H9 (cell line): ENCODE measurements around the gene EAF1. TPM values are rescaled to one million over a fixed set of nuclear protein-coding genes. Genes with fewer than 3 reads are reported as not detected.

Experiments used
- DNase-seq: peaks from one replicate; pipeline ENCODE4 v3.0.0-alpha.2; 2017
- H2AFZ ChIP-seq: one replicate; pipeline ENCODE4 v1.6.1; 2013; ENCODE audit warnings: mild to moderate bottlenecking, low read length, control low read depth, moderate library complexity
- H2AK5ac ChIP-seq: 2 replicates; pipeline ENCODE4 v1.6.1; 2013; ENCODE audit warnings: low read length, control low read depth, mixed read lengths; ENCODE audit not compliant: insufficient read length
- H2BK120ac ChIP-seq: one replicate; pipeline ENCODE4 v1.6.1; 2013; ENCODE audit warnings: low read depth, mild to moderate bottlenecking, low read length, control low read depth, inconsistent platforms; ENCODE audit not compliant: poor library complexity, severe bottlenecking
- H2BK12ac ChIP-seq: 2 replicates; pipeline ENCODE4 v1.6.1; 2013; ENCODE audit warnings: low read length, control low read depth, mixed read lengths, low read depth; ENCODE audit not compliant: insufficient read length
- H2BK15ac ChIP-seq: 2 replicates; pipeline ENCODE4 v1.6.1; 2013; ENCODE audit warnings: low read depth, low read length, control low read depth
- H2BK20ac ChIP-seq: one replicate; pipeline ENCODE4 v1.6.1; 2013; ENCODE audit warnings: low read depth, mild to moderate bottlenecking, low read length, control low read depth, inconsistent platforms; ENCODE audit not compliant: poor library complexity, severe bottlenecking
- H2BK5ac ChIP-seq: 2 replicates; pipeline ENCODE4 v1.6.1; 2013; ENCODE audit warnings: low read length, control low read depth, mixed read lengths; ENCODE audit not compliant: insufficient read length
- H3K14ac ChIP-seq: 2 replicates; pipeline ENCODE4 v1.6.1; 2013; ENCODE audit warnings: low read length, control low read depth; ENCODE audit not compliant: insufficient read depth
- H3K18ac ChIP-seq: 2 replicates; pipeline ENCODE4 v1.6.1; 2013; ENCODE audit warnings: low read depth, mild to moderate bottlenecking, mixed read lengths, low read length, control low read depth; ENCODE audit not compliant: insufficient read length
- H3K23ac ChIP-seq: 2 replicates; pipeline ENCODE4 v1.6.1; 2013; ENCODE audit warnings: low read length, control low read depth, mixed read lengths, low read depth; ENCODE audit not compliant: insufficient read length
- H3K23me2 ChIP-seq: 2 replicates; pipeline ENCODE4 v1.6.1; 2013; ENCODE audit warnings: low read depth, mild to moderate bottlenecking, mixed read lengths, low read length, control low read depth; ENCODE audit not compliant: insufficient read length, poor library complexity, severe bottlenecking
- H3K27ac ChIP-seq: 2 replicates; pipeline ENCODE4 v1.5.1; 2013; ENCODE audit warnings: low read length, control low read depth, mixed read lengths, low read depth; ENCODE audit not compliant: insufficient read length
- H3K27me3 ChIP-seq: 2 replicates; pipeline ENCODE4 v1.6.1; 2013; ENCODE audit warnings: low read length, control low read depth, inconsistent platforms; ENCODE audit not compliant: insufficient read depth
- H3K4ac ChIP-seq: 2 replicates; pipeline ENCODE4 v1.6.1; 2013; ENCODE audit warnings: low read depth, mild to moderate bottlenecking, control low read depth, inconsistent platforms, low read length, moderate library complexity
- H3K4me1 ChIP-seq: 2 replicates; pipeline ENCODE4 v1.6.1; 2013; ENCODE audit warnings: low read length, control low read depth, inconsistent platforms; ENCODE audit not compliant: insufficient read depth
- H3K4me2 ChIP-seq: 2 replicates; pipeline ENCODE4 v1.6.1; 2013; ENCODE audit warnings: low read length, control low read depth, mixed read lengths; ENCODE audit not compliant: insufficient read length, insufficient read depth
- H3K56ac ChIP-seq: 2 replicates; pipeline ENCODE4 v1.6.1; 2013; ENCODE audit warnings: low read depth, mild to moderate bottlenecking, mixed read lengths, low read length, control low read depth; ENCODE audit not compliant: insufficient read length
- H3K79me1 ChIP-seq: 2 replicates; pipeline ENCODE4 v1.6.1; 2013; ENCODE audit warnings: low read depth, mild to moderate bottlenecking, moderate library complexity, low read length, control low read depth, inconsistent platforms; ENCODE audit not compliant: insufficient read depth, poor library complexity, severe bottlenecking
- H3K79me2 ChIP-seq: 2 replicates; pipeline ENCODE4 v1.6.1; 2013; ENCODE audit warnings: low read length, control low read depth, inconsistent platforms; ENCODE audit not compliant: insufficient read depth
- H3K9ac ChIP-seq: 2 replicates; pipeline ENCODE4 v1.6.1; 2013; ENCODE audit warnings: low read length, control low read depth, mixed read lengths; ENCODE audit not compliant: insufficient read length; ENCODE audit errors: extremely low read depth
- H3K9me3 ChIP-seq: one replicate; pipeline ENCODE4 v1.6.1; 2013; ENCODE audit warnings: low read depth, low read length, inconsistent platforms; ENCODE audit not compliant: control insufficient read depth
- H3T11ph ChIP-seq: one replicate; pipeline ENCODE4 v1.6.1; 2013; ENCODE audit warnings: mild to moderate bottlenecking, low read length, control low read depth, inconsistent platforms
- H4K20me1 ChIP-seq: one replicate; pipeline ENCODE4 v1.6.1; 2013; ENCODE audit not compliant: control insufficient read depth, insufficient read length, insufficient read depth
- H4K5ac ChIP-seq: 2 replicates; pipeline ENCODE4 v1.6.1; 2013; ENCODE audit warnings: low read depth, mild to moderate bottlenecking, mixed read lengths, low read length, control low read depth; ENCODE audit not compliant: insufficient read length
- H4K8ac ChIP-seq: replicated peaks from 2 replicates; pipeline ENCODE4 v1.6.1; 2013; ENCODE audit warnings: low read length, control low read depth, mixed read lengths, low read depth; ENCODE audit not compliant: insufficient read length
- H4K91ac ChIP-seq: 2 replicates; pipeline ENCODE4 v1.6.1; 2013; ENCODE audit warnings: low read depth, mild to moderate bottlenecking, moderate library complexity, mixed read lengths, low read length, control low read depth; ENCODE audit not compliant: insufficient read length
- H3K27ac Mint-ChIP-seq, 3 experiments: 2 replicates in 2 of 3; 3 replicates in 1 of 3; pipeline ENCODE4 v1.8.0; 2020 to 2021; ENCODE audit warnings: mixed read lengths in 3 of 3, mild to moderate bottlenecking in 1 of 3, moderate library complexity in 1 of 3
- H3K27me3 Mint-ChIP-seq: 2 replicates; pipeline ENCODE4 v1.8.0; 2021; ENCODE audit warnings: low read depth, mild to moderate bottlenecking, moderate library complexity, mixed read lengths
- H3K36me3 Mint-ChIP-seq, 3 experiments: 2 replicates in 2 of 3; 3 replicates in 1 of 3; pipeline ENCODE4 v1.8.0; 2020 to 2021; ENCODE audit warnings: low read depth in 3 of 3, mixed read lengths in 3 of 3; ENCODE audit not compliant: insufficient read depth in 1 of 3
- H3K4me1 Mint-ChIP-seq, 2 experiments: 2 replicates each; pipeline ENCODE4 v1.8.0; 2020; ENCODE audit warnings: mixed read lengths in 2 of 2
- H3K4me3 Mint-ChIP-seq, 2 experiments: 2 replicates in 1 of 2; 3 replicates in 1 of 2; pipeline ENCODE4 v1.8.0; 2020 to 2021; ENCODE audit warnings: mild to moderate bottlenecking in 2 of 2, mixed read lengths in 2 of 2, moderate library complexity in 1 of 2
- H3K9me3 Mint-ChIP-seq, 2 experiments: 2 replicates in 1 of 2; 3 replicates in 1 of 2; pipeline ENCODE4 v1.8.0; 2020; ENCODE audit warnings: mild to moderate bottlenecking in 2 of 2, mixed read lengths in 2 of 2, moderate library complexity in 1 of 2
- WGBS: extraction: QIAGEN DNeasy Blood & Tissue Kit; methylation state at CpG from one replicate; pipeline ENCODE4 v1.1.7; 2013; ENCODE audit warnings: missing lambda C conversion rate, low lambda C conversion rate, mixed read lengths; ENCODE audit not compliant: insufficient read length; ENCODE audit errors: extremely low coverage; 5-methylcytosine and 5-hydroxymethylcytosine counted together
- total RNA-seq: library from RNA; stranded (reverse); gene quantifications from 2 replicates; pipeline ENCODE4 v1.2.1, GENCODE V29; 2021
- TF ChIP-seq, protein P1 (sequence below): fragments of 200-600 bp; sonication (generic); conservative IDR thresholded peaks from 3 replicates; pipeline ENCODE4 v1.8.0; 2021; ENCODE audit warnings: antibody characterized with exemption, mild to moderate bottlenecking

The EAF1 gene
- total RNA-seq, 1 experiment from 2014 or later, result 34.3 TPM

DNA sequence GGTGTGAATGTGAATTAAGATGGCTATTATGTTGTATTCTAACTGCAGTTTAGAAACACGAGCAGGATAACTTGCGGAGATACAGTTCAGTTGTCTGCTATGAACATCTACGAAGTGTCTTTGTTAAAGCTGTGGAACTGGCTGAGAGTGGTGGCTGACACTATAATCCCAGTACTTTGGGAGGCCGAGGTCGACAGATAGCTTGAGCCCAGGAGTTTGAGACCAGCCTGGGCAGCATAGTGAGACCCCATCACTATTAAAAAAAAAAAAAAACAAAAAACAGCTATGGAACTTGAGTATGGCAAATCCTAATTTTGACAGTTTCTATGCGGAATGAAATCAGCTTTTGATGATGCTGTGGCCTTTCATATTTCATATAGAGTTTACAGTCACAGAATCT, 1.7 kb downstream of the EAF1 start:
- no peak overlapping the region for H2BK20ac ChIP-seq
- no peak overlapping the region for H3K14ac ChIP-seq
- no peak overlapping the region for H2BK12ac ChIP-seq
- no peak overlapping the region for H2AFZ ChIP-seq
- no peak overlapping the region for H3K4ac ChIP-seq
- no peak overlapping the region for H3K18ac ChIP-seq
- H3K9ac ChIP-seq, result no peak overlapping the region
- H2BK15ac ChIP-seq, result no peak overlapping the region
- no peak overlapping the region for H2BK5ac ChIP-seq
- peak overlapping the region; percentile 96 for H3K4me2 ChIP-seq
- WGBS, result no CpG with 5 or more reads among the region's 6 CpGs
- no peak for DNase-seq
- H3K9me3 ChIP-seq, result no peaks in the 10 kb centered on the region
- H3T11ph ChIP-seq, result no peak overlapping the region
- Mint-ChIP-seq H3K4me3 (peak overlapping the region; percentile 96 to 99), H3K36me3 (peaks cover 8 to 48% (median 48%) of the 10 kb centered on the region in 3 experiments; a peak in 6 of 7 replicates), H3K4me1 (peaks cover 23 to 24% of the 10 kb centered on the region in 2 experiments), H3K9me3 (no peaks in the 10 kb centered on the region), H3K27ac (no peak overlapping the region; a peak in 1 of 7 replicates), H3K27me3 (no peaks in the 10 kb centered on the region; the same call in 1 of the 2 replicates)
- H3K4me1 ChIP-seq, result no peaks in the 10 kb centered on the region
- no peaks in the 10 kb centered on the region for H3K79me1 ChIP-seq
- no peak overlapping the region for H2AK5ac ChIP-seq
- no peak overlapping the region for H4K5ac ChIP-seq
- TF ChIP-seq, protein P1, sequence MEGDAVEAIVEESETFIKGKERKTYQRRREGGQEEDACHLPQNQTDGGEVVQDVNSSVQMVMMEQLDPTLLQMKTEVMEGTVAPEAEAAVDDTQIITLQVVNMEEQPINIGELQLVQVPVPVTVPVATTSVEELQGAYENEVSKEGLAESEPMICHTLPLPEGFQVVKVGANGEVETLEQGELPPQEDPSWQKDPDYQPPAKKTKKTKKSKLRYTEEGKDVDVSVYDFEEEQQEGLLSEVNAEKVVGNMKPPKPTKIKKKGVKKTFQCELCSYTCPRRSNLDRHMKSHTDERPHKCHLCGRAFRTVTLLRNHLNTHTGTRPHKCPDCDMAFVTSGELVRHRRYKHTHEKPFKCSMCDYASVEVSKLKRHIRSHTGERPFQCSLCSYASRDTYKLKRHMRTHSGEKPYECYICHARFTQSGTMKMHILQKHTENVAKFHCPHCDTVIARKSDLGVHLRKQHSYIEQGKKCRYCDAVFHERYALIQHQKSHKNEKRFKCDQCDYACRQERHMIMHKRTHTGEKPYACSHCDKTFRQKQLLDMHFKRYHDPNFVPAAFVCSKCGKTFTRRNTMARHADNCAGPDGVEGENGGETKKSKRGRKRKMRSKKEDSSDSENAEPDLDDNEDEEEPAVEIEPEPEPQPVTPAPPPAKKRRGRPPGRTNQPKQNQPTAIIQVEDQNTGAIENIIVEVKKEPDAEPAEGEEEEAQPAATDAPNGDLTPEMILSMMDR, result no peak
- H3K56ac ChIP-seq, result no peak overlapping the region
- no peak overlapping the region for H4K8ac ChIP-seq
- H3K79me2 ChIP-seq, result peaks cover 13% of the 10 kb centered on the region; the same call in 1 of the 2 replicates
- H4K20me1 ChIP-seq, result no peaks in the 10 kb centered on the region
- H3K23ac ChIP-seq, result no peak overlapping the region
- H3K27me3 ChIP-seq, result no peaks in the 10 kb centered on the region
- H2BK120ac ChIP-seq, result no peak overlapping the region
- peaks cover 19% of the 10 kb centered on the region for H3K23me2 ChIP-seq
- no peak overlapping the region for H3K27ac ChIP-seq
- H4K91ac ChIP-seq, result no peak overlapping the region
